Right atrium auricular region (tissue), 2 donors: Measurements from ENCODE around the gene CRYAB. TPM values are rescaled to one million over a fixed set of nuclear protein-coding genes. Genes with fewer than 3 reads are reported as not detected.

ENCODE experiments used
- DNase-seq: peaks from one replicate; pipeline ENCODE4 v3.0.0-alpha.2; 2019; ENCODE audit warnings: low spot score
- H3K27ac ChIP-seq, 2 donors: fragments of 200-600 bp; sonication (generic); 1 replicate in 1 of 2; 2 replicates in 1 of 2; pipeline ENCODE4 v1.5.1; 2016 to 2019
- H3K27me3 ChIP-seq, 2 donors: fragments of 200-600 bp; sonication (generic); one replicate each; pipeline versions ENCODE4 v1.5.1 to v1.6.0; 2017 to 2019
- H3K36me3 ChIP-seq: fragments of 200-600 bp; sonication (generic); one replicate; pipeline ENCODE4 v1.5.1; 2016
- H3K4me1 ChIP-seq, 2 donors: fragments of 200-600 bp; sonication (generic); one replicate each; pipeline versions ENCODE4 v1.5.1 to v1.6.0; 2017 to 2019
- H3K4me3 ChIP-seq, 2 donors: fragments of 200-600 bp; sonication (generic); 1 replicate in 1 of 2; 2 replicates in 1 of 2; pipeline ENCODE4 v1.5.1; 2017 to 2019; ENCODE audit warnings: mild to moderate bottlenecking in 1 of 2, moderate library complexity in 1 of 2
- H3K9me3 ChIP-seq, 2 donors: fragments of 200-600 bp; sonication (generic); one replicate each; pipeline ENCODE4 v1.5.1; 2019
- CTCF ChIP-seq, 2 donors: fragments of 200-600 bp; sonication (generic); IDR thresholded peaks; one replicate each; pipeline ENCODE4 v1.5.1; 2019; ENCODE audit warnings: antibody characterized with exemption in 2 of 2
- total RNA-seq, 2 donors: library from RNA; depleted of rRNA; stranded (reverse); fragments of >200 nt; gene quantifications; one replicate each; pipeline ENCODE4 v1.1.0, GENCODE V29; 2016

Gene CRYAB
- total RNA-seq, 2 donors from 2014 or later: 2,961 to 3,608 TPM

- TF ChIP-seq CTCF (IDR thresholded peaks at IDR 0.05): no peak
- H3K4me3 ChIP-seq: no peak overlapping the region
- no peaks in the 10 kb centered on the region for H3K36me3 ChIP-seq
- peak overlapping the region; percentile 92 to 98 for H3K27ac ChIP-seq
- DNase-seq: no peak
- no peaks in the 10 kb centered on the region for H3K9me3 ChIP-seq
- no peaks in the 10 kb centered on the region for H3K27me3 ChIP-seq
- peaks cover 0 to 64% of the 10 kb centered on the region in 2 donors for H3K4me1 ChIP-seq
Observed at GRCh38 chr11:111923951-111924350, 12.4 kb upstream of the CRYAB start.

- Histone ChIP-seq H3K4me1 (peaks cover 0 to 69% of the 10 kb centered on the region in 2 donors), H3K9me3 (no peaks in the 10 kb centered on the region), H3K27ac (peak overlapping the region; percentile 92 to 98), H3K36me3 (no peaks in the 10 kb centered on the region), H3K4me3 (peak overlapping the region; percentile 4 to 33), H3K27me3 (no peaks in the 10 kb centered on the region)
- DNase-seq: peak; percentile 56
- no peak for TF ChIP-seq CTCF (IDR thresholded peaks at IDR 0.05)
Observed at GRCh38 chr11:111923351-111923788, 11.8 kb upstream of the CRYAB start.

- peaks cover 0 to 74% of the 10 kb centered on the region in 2 donors for H3K4me1 ChIP-seq
- peak overlapping the region; percentile 4 to 33 for H3K4me3 ChIP-seq
- no peak for TF ChIP-seq CTCF (IDR thresholded peaks at IDR 0.05)
Observed at GRCh38 chr11:111922803-111923202, 11.2 kb upstream of the CRYAB start.

GRCh38 chr11:111921541-111922230 is 10.1 kb upstream of the CRYAB start:
- Histone ChIP-seq H3K27me3 (no peaks in the 10 kb centered on the region), H3K4me1 (peaks cover 0 to 68% of the 10 kb centered on the region in 2 donors), H3K9me3 (no peaks in the 10 kb centered on the region), H3K4me3 (no peak overlapping the region), H3K36me3 (no peaks in the 10 kb centered on the region), H3K27ac (peak overlapping the region; percentile 1 to 98)
- no peak for TF ChIP-seq CTCF (IDR thresholded peaks at IDR 0.05)
- no peak for DNase-seq

More at GRCh38 chr11:111922803-111923202, 11.2 kb upstream of the CRYAB start:
- H3K27me3 ChIP-seq: no peaks in the 10 kb centered on the region
- peak overlapping the region; percentile 92 to 98 for H3K27ac ChIP-seq
- no peaks in the 10 kb centered on the region for H3K9me3 ChIP-seq
- DNase-seq: no peak
- no peaks in the 10 kb centered on the region for H3K36me3 ChIP-seq

- peak overlapping the region in 1 of 2 donors; percentile 11 for H3K27ac ChIP-seq
- no peak for DNase-seq
- peaks cover 0 to 61% of the 10 kb centered on the region in 2 donors for H3K4me1 ChIP-seq
- no peaks in the 10 kb centered on the region for H3K36me3 ChIP-seq
- no peaks in the 10 kb centered on the region for H3K27me3 ChIP-seq
- no peaks in the 10 kb centered on the region for H3K9me3 ChIP-seq
- H3K4me3 ChIP-seq: no peak overlapping the region
- TF ChIP-seq CTCF (IDR thresholded peaks at IDR 0.05): no peak
Observed at GRCh38 chr11:111920908-111921307, 9.3 kb upstream of the CRYAB start.
